ENCODE measurements around the gene LRPAP1. TPM values are rescaled to one million over a fixed set of nuclear protein-coding genes. Genes with fewer than 3 reads are reported as not detected.
A peak's percentile ranks its signal among the peaks of the same experiment; 100 is the strongest.

LRPAP1 gene
- total RNA-seq, 4 donors from 2014 or later = 65.0 to 131 (median 100) TPM

- intact Hi-C loops (cut with DNase I; ENCODE audit: low total_unique reads) (no loop called here), in situ Hi-C loops (cut with MboI; ENCODE audit: low sequenced_read_pairs in 4 of 4) (loop anchor here in 1 of 4 donors (25.0 kb wide), 1 partner anchor 255 kb away; no protein-coding TSS in a partner anchor)
- peak overlapping the region in 1 of 4 donors; percentile 32 for H3K4me3 ChIP-seq
- ATAC-seq (peak; percentile 47 to 66), DNase-seq (peak; percentile 58 to 77)
- no peaks in the 10 kb centered on the region for H3K36me3 ChIP-seq
- peaks cover 27 to 62% of the 10 kb centered on the region in 2 donors for H3K4me1 ChIP-seq
- no peaks in the 10 kb centered on the region for H3K9me3 ChIP-seq
- H3K27ac ChIP-seq = peak overlapping the region; percentile 94 to 98 (median 94)
- TF ChIP-seq POLR2A (IDR thresholded peaks at IDR 0.05) = no peak
- TF ChIP-seq, protein P1, sequence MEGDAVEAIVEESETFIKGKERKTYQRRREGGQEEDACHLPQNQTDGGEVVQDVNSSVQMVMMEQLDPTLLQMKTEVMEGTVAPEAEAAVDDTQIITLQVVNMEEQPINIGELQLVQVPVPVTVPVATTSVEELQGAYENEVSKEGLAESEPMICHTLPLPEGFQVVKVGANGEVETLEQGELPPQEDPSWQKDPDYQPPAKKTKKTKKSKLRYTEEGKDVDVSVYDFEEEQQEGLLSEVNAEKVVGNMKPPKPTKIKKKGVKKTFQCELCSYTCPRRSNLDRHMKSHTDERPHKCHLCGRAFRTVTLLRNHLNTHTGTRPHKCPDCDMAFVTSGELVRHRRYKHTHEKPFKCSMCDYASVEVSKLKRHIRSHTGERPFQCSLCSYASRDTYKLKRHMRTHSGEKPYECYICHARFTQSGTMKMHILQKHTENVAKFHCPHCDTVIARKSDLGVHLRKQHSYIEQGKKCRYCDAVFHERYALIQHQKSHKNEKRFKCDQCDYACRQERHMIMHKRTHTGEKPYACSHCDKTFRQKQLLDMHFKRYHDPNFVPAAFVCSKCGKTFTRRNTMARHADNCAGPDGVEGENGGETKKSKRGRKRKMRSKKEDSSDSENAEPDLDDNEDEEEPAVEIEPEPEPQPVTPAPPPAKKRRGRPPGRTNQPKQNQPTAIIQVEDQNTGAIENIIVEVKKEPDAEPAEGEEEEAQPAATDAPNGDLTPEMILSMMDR (IDR thresholded peaks at IDR 0.05 in 4 of 5, conservative IDR thresholded peaks at IDR 0.05 in 1 of 5) = peak in 1 of 5 experiments; percentile 15
- H3K27me3 ChIP-seq = no peaks in the 10 kb centered on the region
Observed at GRCh38 chr4:3466691-3467600, 65.3 kb downstream of the LRPAP1 start.

DNA sequence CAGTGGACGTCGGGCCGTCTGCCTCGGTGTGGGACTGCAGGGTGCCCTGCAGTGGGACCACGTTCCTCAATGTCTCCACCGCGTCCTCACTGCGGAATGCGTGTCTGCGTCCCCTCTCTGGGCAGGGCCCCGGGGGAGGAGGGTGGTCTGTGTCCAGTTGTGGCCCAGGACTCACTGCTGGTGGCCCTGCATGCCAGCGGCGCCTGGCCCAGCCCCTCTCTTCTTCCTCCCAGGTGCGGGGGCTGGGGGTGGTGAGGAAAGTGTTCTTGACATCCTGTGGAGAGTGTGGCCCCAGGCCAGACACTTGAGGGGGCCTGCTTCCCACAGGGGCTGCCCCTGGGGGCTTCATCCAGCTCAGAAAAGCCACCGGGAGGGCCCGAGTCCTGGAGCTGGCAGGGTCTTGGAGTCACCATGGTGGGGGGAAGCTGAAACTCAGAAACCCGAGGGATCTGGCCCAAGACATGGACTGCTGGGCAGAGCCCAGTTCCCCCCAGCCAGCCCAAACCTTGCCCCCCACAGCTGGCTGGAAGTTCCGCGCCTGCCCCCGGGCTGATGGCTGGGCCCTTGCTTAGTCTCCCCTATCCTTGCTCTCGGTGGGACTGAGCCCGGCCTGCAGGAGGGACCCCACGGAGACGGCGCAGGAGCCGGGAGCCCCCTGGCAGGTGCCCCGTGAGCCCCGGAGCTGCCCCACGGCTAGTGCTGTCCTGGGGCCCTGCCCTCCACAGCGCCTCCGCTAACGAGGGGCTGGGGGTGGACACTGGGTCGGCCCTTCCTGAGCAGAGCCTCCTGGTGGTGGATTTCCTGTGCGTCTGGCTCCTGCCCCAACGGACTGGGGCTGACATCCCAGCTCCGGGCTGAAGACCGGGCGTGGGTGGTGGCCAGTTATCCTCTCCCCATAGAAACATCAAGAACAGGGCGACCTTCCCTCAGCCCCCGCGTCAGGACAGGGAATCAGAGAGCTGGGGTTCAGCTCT lies 66.2 kb downstream of the LRPAP1 start:
- Histone ChIP-seq H3K4me3 (peak overlapping the region in 1 of 4 donors; percentile 32), H3K9me3 (no peaks in the 10 kb centered on the region), H3K27ac (peak overlapping the region; percentile 94 to 98 (median 94)), H3K4me1 (peaks cover 37 to 72% of the 10 kb centered on the region in 2 donors), H3K27me3 (no peaks in the 10 kb centered on the region), H3K36me3 (no peaks in the 10 kb centered on the region)
- intact Hi-C loops (cut with DNase I; ENCODE audit: low total_unique reads) = no loop called here
- DNase-seq (peak in 1 of 2 donors; percentile 81), ATAC-seq (peak; percentile 20 to 27)
- TF ChIP-seq, protein P1 (IDR thresholded peaks at IDR 0.05 in 4 of 5, conservative IDR thresholded peaks at IDR 0.05 in 1 of 5) = peak; percentile 46 to 66 (median 50)
- TF ChIP-seq POLR2A (IDR thresholded peaks at IDR 0.05) = peak in 1 of 2 donors; percentile 15
- in situ Hi-C loops (cut with MboI; ENCODE audit: low sequenced_read_pairs in 4 of 4) = loop anchor here in 1 of 4 donors (25.0 kb wide), 1 partner anchor 254 kb away; no protein-coding TSS in a partner anchor

- Histone ChIP-seq H3K27ac (peak overlapping the region; percentile 94 to 98 (median 94)), H3K4me3 (peak overlapping the region in 2 of 4 donors; percentile 60 to 84), H3K36me3 (no peaks in the 10 kb centered on the region), H3K27me3 (no peaks in the 10 kb centered on the region), H3K9me3 (no peaks in the 10 kb centered on the region), H3K4me1 (peaks cover 37 to 70% of the 10 kb centered on the region in 2 donors)
- DNase-seq = peak in 1 of 2 donors; percentile 86
- peak; percentile 24 to 28 for ATAC-seq
- intact Hi-C loops (cut with DNase I; ENCODE audit: low total_unique reads) = loop anchor here (1.0 to 5.0 kb wide), 3 partner anchors 16 to 243 kb away; partner anchors contain the start of gene RGS12
- in situ Hi-C loops (cut with MboI; ENCODE audit: low sequenced_read_pairs in 4 of 4) = loop anchor here in 1 of 4 donors (25.0 kb wide), 1 partner anchor 253 kb away; no protein-coding TSS in a partner anchor
- TF ChIP-seq, protein P1 (IDR thresholded peaks at IDR 0.05 in 4 of 5, conservative IDR thresholded peaks at IDR 0.05 in 1 of 5) = no peak
- TF ChIP-seq POLR2A (IDR thresholded peaks at IDR 0.05) = peak; percentile 51 to 52
Observed at GRCh38 chr4:3464911-3465697, 67.1 kb downstream of the LRPAP1 start.
